ENCODE data around the gene ZBTB45.

- TF ChIP-seq ZFP30 (CRISPR knock-in tag; IDR thresholded peaks at IDR 0.05) (no peak), ZNF70 (CRISPR knock-in tag; IDR thresholded peaks at IDR 0.05) (no peak), ZFP3 (CRISPR knock-in tag; IDR thresholded peaks at IDR 0.05) (no peak), OSR1 (CRISPR knock-in tag; IDR thresholded peaks at IDR 0.05) (no peak), BACH2 (CRISPR knock-in tag; IDR thresholded peaks at IDR 0.05; ENCODE audit: borderline replicate concordance) (no peak), SNAI2 (CRISPR knock-in tag; IDR thresholded peaks at IDR 0.05) (no peak), ZNF565 (CRISPR knock-in tag; conservative IDR thresholded peaks at IDR 0.05; ENCODE audit: low read depth) (no peak), ARNTL (CRISPR knock-in tag; IDR thresholded peaks at IDR 0.05; ENCODE audit: borderline replicate concordance, low read depth) (no peak), POU6F1 (CRISPR knock-in tag; IDR thresholded peaks at IDR 0.05; ENCODE audit: borderline replicate concordance, low read depth) (no peak), ZC3H10 (CRISPR knock-in tag; IDR thresholded peaks at IDR 0.05) (no peak), ZNF8 (CRISPR knock-in tag; IDR thresholded peaks at IDR 0.05) (no peak), CSDC2 (CRISPR knock-in tag; IDR thresholded peaks at IDR 0.05) (no peak)
- TF ChIP-seq, protein P1, sequence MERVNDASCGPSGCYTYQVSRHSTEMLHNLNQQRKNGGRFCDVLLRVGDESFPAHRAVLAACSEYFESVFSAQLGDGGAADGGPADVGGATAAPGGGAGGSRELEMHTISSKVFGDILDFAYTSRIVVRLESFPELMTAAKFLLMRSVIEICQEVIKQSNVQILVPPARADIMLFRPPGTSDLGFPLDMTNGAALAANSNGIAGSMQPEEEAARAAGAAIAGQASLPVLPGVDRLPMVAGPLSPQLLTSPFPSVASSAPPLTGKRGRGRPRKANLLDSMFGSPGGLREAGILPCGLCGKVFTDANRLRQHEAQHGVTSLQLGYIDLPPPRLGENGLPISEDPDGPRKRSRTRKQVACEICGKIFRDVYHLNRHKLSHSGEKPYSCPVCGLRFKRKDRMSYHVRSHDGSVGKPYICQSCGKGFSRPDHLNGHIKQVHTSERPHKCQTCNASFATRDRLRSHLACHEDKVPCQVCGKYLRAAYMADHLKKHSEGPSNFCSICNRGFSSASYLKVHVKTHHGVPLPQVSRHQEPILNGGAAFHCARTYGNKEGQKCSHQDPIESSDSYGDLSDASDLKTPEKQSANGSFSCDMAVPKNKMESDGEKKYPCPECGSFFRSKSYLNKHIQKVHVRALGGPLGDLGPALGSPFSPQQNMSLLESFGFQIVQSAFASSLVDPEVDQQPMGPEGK (CRISPR knock-in tag; IDR thresholded peaks at IDR 0.05; ENCODE audit: borderline replicate concordance), result no peak
- TF ChIP-seq, protein P2, sequence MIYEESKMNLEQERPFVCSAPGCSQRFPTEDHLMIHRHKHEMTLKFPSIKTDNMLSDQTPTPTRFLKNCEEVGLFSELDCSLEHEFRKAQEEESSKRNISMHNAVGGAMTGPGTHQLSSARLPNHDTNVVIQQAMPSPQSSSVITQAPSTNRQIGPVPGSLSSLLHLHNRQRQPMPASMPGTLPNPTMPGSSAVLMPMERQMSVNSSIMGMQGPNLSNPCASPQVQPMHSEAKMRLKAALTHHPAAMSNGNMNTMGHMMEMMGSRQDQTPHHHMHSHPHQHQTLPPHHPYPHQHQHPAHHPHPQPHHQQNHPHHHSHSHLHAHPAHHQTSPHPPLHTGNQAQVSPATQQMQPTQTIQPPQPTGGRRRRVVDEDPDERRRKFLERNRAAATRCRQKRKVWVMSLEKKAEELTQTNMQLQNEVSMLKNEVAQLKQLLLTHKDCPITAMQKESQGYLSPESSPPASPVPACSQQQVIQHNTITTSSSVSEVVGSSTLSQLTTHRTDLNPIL (CRISPR knock-in tag; IDR thresholded peaks at IDR 0.05; ENCODE audit: low read depth), result no peak
Measured at GRCh38 chr19:58563034-58563573, 43.5 kb upstream of the ZBTB45 start.

Data from SK-N-SH treated with all-trans-retinoic acid at 6 μM for 48 hours (cell line).